NCI-H2196 treated with DMSO at 0.1 percent for 48 hours (cell line): ENCODE data around the gene MYO19.

Experiments used
- DNase-seq: peaks from one replicate; lab custom pipeline; 2025; ENCODE audit not compliant: unreplicated experiment; lab: John Stamatoyannopoulos, UW

The MYO19 gene, protein sequence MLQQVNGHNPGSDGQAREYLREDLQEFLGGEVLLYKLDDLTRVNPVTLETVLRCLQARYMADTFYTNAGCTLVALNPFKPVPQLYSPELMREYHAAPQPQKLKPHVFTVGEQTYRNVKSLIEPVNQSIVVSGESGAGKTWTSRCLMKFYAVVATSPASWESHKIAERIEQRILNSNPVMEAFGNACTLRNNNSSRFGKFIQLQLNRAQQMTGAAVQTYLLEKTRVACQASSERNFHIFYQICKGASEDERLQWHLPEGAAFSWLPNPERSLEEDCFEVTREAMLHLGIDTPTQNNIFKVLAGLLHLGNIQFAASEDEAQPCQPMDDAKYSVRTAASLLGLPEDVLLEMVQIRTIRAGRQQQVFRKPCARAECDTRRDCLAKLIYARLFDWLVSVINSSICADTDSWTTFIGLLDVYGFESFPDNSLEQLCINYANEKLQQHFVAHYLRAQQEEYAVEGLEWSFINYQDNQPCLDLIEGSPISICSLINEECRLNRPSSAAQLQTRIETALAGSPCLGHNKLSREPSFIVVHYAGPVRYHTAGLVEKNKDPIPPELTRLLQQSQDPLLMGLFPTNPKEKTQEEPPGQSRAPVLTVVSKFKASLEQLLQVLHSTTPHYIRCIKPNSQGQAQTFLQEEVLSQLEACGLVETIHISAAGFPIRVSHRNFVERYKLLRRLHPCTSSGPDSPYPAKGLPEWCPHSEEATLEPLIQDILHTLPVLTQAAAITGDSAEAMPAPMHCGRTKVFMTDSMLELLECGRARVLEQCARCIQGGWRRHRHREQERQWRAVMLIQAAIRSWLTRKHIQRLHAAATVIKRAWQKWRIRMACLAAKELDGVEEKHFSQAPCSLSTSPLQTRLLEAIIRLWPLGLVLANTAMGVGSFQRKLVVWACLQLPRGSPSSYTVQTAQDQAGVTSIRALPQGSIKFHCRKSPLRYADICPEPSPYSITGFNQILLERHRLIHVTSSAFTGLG

DNA sequence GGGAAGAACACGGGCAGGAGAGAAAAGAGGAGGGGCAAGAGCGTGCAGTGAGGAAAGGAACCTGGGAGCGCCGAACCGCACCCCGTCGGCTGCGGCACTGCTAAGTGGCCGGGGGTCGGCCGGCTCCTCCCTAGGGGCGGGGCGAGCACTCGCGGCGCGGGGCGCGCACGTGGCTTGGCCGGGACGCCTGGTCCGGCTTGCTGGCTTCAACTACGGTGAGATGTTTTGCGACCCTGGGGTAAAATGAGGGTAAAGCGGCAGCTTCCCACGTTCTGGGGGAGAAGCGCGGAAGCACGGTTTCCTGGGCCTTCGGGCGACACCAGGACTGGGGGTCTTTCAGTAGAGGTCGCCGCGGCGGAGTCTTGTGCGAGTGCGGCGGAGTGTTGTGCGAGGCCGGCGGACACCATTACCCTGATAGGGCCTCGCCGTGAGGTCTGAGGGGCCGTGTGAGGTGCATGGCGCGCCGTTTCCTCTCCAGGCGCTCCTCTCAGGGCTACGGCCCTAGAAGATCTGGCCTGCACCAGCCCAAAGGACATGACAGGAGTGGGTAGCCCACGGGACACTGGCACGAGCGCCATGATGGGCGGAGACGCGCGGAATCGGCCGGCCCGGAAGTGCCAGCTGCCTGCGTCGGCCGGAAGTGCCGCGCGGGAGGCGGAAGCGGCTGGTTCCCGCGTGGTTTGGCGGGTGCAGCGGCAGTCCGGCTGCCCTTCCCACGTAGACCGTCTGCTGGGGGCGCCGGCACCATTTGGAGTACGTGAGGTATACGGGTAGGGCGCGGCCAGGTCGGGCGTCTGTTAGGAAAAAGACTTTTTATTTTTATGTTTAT is at the start of gene MYO19, which contains the start of gene PIGW:
Gene MYO19 (minus strand): TSS at position 29 of the 829 bp plus-strand sequence. CDS start 2,330 bp downstream, outside the sequence.
Gene PIGW (plus strand): TSS at position 148 of the 829 bp plus-strand sequence. CDS start 2,115 bp downstream, outside the sequence.
- peak; percentile 69 for DNase-seq

DNA sequence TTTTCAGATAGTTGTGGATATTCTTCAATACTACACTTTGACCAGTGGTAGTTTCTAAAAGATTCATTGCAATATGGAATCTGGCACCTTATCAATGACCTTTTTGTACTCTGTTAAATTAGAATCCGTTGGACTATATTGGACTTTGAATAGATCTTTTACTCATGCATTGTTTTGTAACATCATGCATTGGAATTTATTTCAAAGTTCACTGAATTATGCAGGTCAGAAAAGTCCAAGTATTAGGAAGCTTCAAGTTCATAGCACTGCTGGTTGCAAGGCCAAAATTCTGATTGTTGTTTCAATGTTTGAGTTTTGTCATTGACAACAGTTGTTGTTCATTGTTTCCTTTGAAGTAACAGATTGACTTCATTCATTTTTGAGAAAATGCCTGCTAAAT is 49.1 kb upstream of the MYO19 start:
- DNase-seq, result no peak

DNA sequence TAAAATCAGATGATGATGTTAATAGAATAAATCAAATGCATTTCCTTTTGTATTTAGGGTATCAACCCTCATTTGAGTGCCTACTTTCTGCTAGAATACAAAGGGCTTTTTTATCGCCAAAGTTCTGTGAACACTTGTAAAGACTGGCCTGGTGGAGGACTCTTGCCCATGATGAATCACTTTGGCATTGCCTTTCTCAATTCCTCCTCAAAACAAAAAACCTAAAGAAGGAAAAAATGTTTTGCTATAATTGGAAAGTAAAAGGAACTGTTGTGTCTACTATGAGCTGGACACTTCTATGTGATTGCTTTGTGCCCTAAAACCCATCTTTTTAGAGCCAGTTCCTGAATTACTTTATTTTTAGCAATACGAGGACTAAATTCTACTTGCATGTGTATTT is 44.0 kb upstream of the MYO19 start:
- DNase-seq, result no peak

DNA sequence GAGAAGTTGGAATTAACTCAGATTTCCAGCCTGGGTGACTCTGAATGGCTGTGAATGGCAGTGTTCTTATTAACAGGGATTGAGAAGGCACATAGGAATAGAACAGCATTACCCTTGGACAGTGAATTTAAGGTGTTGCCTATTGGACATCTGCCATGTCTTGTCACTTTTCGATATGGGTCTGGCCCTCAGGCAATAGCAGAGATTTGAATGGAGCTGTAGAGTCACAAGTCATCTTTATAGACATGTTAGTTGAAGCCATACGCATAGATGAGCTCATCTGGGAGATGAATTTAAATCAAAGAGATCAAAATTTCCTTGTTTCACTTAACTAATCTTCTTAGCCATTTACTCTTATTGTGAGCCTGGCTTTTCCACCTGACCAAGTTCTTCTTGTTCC is 42.1 kb upstream of the MYO19 start:
- DNase-seq, result no peak

DNA sequence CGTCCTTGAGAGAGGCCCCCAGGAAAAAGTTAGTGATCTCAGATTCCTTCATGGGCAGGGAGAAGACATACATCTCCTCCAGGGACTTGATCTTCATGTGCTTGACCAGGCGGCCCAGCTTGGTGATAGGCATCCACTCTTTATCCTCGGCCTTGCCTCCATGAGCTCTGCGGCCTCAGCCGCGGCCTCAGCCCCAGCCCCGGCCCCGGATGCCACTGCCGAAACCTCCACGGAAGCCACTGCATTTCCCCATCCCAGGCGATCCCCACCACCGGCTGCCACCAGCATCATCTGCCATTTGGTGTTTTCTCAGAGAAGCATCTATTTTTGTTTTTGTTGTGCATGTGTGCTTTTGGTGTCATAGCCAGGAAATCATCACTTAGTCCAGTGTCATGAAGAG is 40.4 kb upstream of the MYO19 start:
- no peak for DNase-seq

DNA sequence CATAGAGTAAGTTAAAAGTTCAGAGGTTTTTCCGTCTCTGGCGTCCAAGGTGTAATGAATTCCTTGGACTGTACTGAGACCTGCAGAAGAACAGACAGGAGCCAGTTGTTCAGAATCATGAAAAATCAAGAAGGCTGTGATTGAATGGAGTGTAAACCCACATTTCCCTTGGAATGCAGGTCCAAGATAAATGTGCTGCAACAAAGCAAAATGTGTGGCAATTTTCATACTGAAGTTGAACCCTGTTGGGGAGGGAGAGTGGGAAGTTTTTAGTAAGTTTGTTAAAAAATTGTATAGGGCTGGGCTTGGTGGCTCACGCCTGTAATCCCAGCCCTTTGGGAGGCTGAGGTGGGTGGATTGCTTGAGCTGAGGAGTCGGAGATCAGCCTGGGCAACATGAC is 31.4 kb upstream of the MYO19 start:
- no peak for DNase-seq

DNA sequence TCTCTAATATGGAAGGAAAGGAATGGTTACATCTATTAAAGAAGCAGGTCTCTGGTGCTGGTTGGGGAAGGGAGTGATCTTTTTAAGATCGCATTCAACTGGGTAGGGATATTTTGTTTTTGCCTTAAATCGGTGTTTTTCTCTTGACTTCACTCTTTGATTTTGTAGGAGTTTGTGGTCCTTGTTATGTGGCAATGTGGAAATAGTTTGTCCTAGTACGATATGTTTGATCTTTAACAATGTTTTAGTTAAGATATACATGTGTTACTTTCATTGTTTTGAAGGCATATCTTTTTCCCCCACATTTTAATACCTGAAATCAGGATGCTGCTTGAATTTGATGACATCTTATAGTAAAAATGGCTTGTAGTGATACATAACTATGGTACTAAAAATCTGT is 18.8 kb upstream of the MYO19 start:
- DNase-seq, result no peak

DNA sequence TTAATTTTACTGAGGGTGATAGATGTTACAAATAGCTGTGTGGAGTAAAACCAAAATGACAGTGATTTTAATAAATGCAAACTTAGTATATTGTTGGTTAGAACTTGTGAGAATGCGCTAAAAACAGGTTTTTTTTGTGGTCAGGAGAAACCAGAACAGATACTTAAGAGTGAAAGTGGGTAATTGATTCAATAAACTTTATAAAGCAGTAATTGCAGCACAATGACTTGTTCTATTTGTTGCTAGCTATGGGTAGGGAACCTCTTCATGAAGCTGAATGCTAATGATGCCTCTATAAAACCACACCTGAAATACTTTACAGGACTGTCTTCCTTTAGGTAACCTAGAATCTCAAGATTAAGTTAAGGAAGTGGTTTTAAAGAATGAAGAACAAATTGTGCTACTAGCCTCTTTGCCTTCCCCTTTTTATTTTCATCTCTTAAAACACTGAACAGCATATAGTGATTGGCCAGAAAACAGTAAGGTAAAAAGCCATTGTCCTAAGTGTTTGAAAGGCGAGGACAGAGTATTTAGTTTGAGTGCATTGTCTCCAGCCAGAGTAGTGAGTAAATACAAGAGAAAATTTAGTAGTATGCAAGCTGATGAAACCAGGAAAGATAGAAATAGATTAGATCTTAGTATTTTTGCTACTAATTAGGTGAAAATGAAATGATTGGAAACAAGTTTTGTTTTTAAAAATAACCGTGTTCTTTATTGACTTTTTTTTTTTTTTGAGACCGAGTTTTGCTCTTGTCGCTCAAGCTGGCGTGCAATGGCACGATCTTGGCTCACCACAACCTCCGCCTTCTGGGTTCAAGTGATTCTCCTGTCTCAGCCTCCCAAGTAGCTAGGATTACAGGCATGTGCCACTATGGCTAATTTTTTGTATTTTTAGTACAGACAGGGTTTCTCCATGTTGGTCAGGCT is 16.1 kb upstream of the MYO19 start:
- DNase-seq, result no peak

DNA sequence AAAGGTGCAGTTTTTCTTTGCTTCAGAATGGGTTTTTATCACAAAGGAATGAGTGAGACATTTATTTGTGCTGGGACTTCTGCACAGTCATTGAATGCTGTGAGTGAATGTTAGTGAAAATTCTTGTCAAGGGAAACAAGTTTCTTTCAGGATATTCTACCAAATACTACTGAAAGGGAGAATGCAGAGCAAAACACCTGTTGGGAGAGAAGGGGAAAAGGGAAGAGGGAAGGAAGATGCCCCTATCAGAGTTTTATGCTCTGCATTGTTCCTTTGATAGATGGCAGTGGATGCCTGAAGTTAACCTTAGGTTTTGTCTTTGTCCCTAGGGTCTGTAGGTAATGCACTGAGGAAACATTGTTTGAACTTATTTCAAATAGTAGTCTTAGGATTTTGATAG is 13.1 kb upstream of the MYO19 start:
- DNase-seq, result no peak

DNA sequence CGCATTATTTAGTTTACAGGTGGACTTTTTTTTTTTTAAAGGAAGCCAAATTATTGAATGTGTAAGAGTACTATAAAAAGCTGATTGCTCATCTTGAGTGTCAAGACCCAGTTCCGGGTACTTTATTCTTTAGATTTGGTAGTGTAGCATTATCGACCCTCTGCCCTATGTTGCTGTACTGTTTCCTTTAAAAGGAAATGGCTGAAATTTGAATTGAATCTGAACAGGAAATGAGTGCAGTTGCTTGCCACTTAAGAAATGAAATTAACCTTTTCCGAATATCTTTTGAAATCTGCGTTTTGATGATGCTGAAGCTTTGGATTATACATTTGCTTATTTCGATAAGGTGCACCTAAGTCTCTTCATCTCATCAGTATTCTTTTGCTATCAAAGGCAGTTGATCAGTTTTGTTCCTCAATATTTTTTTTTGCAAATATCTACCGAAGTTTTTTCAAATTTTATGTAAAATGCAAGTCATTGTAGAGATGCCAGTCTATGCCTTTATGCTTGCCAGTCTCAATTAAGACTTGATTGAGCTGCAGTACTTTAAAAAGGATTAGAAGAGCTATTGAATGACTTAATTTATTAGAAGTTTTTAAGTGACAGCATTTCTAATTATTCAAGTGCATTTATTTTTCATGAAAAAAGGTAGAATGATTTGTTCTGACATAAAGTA is 11.9 kb upstream of the MYO19 start:
- DNase-seq, result no peak

DNA sequence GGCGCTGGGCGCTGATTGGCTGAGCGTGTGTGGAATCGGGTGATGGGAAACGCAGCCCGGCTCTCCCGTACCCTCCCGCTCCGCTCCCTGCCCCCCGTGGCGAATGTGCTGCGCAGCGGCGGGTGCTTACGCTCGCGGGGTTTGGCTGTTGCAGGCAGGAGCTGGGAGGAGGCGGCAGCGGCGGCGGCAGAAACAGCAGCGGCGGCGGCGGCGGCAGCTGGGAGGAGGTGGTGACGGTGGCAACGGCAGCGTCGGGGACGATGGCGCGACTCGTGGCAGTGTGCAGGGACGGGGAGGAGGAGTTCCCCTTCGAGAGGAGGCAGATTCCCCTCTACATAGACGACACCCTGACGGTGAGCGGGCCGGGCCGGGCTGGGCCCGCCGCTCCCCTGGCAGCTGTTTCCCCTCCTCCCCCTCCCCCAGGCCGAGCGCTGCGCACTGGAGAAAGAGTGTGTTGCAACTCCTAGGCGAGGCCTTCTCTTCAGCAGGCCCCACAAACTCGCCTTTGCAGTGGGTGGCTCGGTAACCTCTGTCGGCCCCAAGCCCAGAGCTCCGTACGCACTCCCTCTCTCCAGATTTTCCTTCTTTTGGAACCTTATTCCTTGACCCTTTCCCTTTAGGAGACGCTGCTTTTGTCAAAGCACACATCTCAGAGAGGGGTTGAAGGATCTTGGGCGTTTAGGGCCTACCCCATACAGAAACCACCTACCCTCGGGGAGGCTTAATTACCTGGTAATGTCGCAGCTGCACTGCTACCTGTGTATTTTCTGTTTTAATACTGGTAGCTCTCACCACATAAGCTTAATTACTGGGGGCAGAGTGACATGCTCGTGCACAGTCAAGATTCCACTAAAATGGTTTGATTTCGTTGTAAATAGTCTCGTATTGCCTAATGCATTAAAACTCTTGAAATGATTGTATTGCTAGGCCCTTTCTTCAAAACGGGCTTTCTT is 11.1 kb upstream of the MYO19 start:
- DNase-seq, result peak; percentile 62

DNA sequence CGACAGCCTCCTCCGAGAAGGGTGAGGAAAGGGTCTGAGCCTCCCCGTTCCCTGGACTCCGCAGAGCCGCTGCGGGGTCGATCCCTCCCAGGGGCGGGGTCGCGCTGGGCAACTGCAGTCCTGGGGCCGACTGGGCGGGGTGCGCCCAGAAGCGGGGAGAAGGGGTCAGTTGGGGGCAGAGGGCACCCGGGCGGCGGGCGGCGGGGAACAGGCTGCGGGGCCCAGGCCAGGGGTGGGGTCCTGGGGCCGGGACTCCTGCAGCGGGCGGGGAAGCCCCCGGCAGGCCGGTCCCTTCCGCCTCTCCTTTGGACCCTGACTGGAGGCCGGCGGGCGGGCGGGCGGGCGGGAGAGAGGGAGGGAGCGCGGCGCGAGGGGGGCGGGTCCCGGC is 10.4 kb upstream of the MYO19 start:
- DNase-seq, result no peak

DNA sequence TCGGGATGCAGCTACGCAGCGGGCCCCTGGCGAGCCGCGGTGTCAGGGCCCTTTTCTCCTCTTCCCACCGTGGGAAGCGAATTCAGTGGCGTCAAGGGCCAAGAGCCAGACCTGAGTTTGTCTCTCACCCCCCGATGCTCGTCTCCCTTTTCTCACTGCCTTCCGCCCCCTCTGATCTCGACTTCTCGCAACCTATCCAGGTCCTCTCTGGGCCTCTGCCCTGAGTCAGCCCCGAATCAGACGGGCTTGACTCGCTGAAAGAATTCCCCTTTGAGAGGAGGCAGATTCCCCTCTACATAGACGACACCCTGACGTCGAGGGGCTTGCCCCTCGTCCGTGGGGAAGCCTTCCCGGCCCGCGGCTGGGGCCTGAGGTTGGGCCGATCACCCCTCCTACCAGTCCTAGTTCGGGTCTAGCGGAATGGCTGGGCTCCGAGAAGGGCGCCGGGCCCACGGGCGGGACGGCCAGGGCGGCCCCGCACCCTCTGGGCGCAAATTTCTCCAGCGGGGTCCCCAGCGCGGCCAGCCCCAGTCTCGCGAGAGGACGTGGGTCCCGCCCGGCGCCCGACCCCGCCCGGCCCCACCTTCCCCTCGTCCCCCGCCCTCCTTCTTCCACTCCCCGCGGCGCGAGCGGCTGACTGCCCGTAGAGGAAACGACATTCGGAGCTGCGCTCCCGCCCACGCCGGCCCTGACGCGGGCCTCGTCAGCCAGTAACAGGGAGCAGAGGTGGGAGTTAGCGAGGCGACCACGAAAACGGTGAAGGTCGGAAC is 9.8 kb upstream of the MYO19 start, which contains the start of gene GGNBP2:
Gene GGNBP2 (plus strand): TSS at position 613 of the 770 bp plus-strand sequence. CDS start 806 bp downstream, outside the sequence.
- peak; percentile 33 for DNase-seq

DNA sequence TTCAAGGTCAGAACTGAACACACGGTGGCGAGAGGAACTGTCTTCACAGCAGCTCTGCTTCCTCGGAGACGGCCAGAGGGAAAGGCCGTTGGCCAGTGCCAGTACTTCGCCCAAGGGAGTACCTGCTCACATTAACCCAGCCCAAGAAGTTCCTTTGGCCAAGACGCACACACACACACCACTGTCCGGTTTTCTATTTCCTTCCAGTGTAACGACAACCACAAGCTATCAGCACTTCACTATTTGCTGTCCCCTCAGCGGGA is 9.3 kb upstream of the MYO19 start:
- no peak for DNase-seq

DNA sequence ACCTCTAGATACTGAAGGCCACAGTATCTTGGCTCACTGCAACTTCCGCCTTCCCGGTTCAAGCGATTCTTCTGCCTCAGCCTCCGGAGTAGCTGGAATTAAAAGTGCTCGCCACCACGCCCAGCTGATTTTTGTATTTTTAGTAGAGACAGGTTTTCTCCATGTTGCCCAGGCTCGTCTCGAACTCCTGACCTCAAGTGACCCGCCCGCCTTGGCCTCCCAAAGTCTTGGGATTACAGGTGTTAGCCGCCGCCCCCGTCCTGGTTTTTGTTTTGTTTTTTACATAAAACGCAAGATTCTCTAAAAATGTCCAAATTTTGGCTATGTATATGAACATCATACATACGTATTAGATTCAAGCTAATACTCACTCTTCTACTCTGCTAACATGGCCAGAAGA is 8.1 kb upstream of the MYO19 start:
- no peak for DNase-seq

DNA sequence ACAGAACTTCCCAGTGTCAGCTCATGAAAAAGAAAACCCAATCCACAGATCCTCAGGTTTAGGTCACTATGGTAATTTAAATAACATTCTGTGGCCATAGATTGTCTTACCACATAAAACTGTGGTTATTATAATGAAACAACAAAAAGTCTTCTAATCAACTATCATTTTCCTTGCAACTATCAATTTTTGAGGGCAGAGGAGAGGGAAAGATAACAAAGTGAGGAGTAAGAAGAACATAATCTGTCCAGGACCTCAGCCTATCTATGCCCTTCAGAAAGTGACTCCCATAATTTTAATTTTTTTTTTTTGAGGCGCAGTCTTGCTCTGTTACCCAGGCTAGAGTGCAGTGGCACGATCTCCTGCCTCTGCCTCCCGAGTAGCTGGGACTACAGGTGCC is 6.0 kb upstream of the MYO19 start:
- no peak for DNase-seq

DNA sequence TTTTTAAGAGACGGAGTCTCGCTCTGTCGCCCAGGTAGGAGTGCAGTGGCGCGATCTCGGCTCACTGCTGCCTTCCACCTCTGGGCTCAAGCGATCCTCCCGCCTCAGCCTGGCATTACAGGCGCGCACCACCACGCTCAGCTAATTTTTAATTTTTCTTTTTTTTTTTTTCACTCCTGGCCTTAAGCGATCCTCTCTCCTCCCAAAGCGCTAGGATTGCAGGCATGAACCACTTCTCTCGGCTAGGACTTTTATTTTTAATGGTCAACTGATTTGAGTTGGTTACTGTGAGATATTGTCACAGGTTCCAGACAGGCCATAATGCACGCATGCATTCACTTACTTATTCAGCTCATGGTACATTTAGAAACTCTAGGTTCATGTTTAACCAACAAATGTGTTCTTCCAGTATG is 1.0 kb upstream of the MYO19 start:
- DNase-seq, result no peak
